HFFc6 (cell line): Measurements from ENCODE around the gene CD44. TPM values are rescaled to one million over a fixed set of nuclear protein-coding genes. Genes with fewer than 3 reads are reported as not detected.

ENCODE experiments used
- DNase-seq: peaks from one replicate; pipeline ENCODE4 v3.0.0-alpha.2; 2018
- H3K27ac Mint-ChIP-seq: 2 replicates; pipeline ENCODE4 v1.8.0; 2020; ENCODE audit warnings: mild to moderate bottlenecking, mixed read lengths
- H3K27me3 Mint-ChIP-seq: 2 replicates; pipeline ENCODE4 v1.8.0; 2021; ENCODE audit warnings: mild to moderate bottlenecking, moderate library complexity, mixed read lengths; ENCODE audit not compliant: insufficient read depth
- H3K36me3 Mint-ChIP-seq: 2 replicates; pipeline ENCODE4 v1.8.0; 2021; ENCODE audit warnings: low read depth, mixed read lengths
- H3K4me1 Mint-ChIP-seq: 2 replicates; pipeline ENCODE4 v1.8.0; 2020; ENCODE audit warnings: low read depth, mixed read lengths
- H3K4me3 Mint-ChIP-seq: 2 replicates; pipeline ENCODE4 v1.8.0; 2020; ENCODE audit warnings: mild to moderate bottlenecking, moderate library complexity, mixed read lengths
- H3K9me3 Mint-ChIP-seq: 2 replicates; pipeline ENCODE4 v1.8.0; 2020; ENCODE audit warnings: mild to moderate bottlenecking, mixed read lengths
- CTCF ChIP-seq: fragments of 200-600 bp; sonication (generic); IDR thresholded peaks from 2 replicates; pipeline ENCODE4 v1.5.0; 2021; ENCODE audit warnings: antibody characterized with exemption, mild to moderate bottlenecking
- total RNA-seq, 6 experiments: library from RNA; stranded (reverse); fragmentation: NEBNext Ultra II Directional; extraction: Animal tissue kit (Norgen Biotek cat#: 25700); gene quantifications; 2 replicates in 1 of 6; 3 replicates in 5 of 6; pipeline ENCODE4 v1.2.3, GENCODE V29; 2021

CD44 gene
- total RNA-seq, 6 experiments from 2014 or later = 1,912 to 2,221 (median 2,175) TPM

GRCh38 chr11:35246745-35247144, 107.8 kb downstream of the CD44 start:
- DNase-seq = peak; percentile 40
- no peak for TF ChIP-seq CTCF
- H3K27ac Mint-ChIP-seq = peak overlapping the region; percentile 81
- H3K27me3 Mint-ChIP-seq = no peaks in the 10 kb centered on the region; the same call in 1 of the 2 replicates
- H3K36me3 Mint-ChIP-seq = peaks cover 16% of the 10 kb centered on the region
- peaks cover 11% of the 10 kb centered on the region; the same call in 1 of the 2 replicates for H3K9me3 Mint-ChIP-seq
- H3K4me1 Mint-ChIP-seq = peaks cover 55% of the 10 kb centered on the region
- no peak overlapping the region for H3K4me3 Mint-ChIP-seq

DNA sequence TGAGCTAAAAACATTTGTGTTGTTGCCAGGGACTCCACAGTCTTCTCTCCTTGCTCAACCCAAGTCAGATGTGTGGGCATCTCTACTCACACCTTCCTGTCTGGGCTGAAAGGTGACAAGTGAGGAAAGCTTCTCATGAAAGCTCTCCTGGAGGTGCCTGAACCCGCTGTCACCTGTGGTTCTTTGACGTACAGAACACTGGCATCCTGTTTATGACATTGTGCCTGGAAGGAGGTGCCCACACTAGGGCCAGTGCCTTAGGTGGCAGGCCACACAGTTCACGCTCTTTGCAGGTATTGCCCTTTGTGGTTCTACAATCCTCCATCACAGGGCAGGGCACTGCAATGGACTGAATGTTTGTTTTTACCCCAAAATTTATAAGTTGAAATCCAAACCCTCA, 108.5 kb downstream of the CD44 start:
- H3K27ac Mint-ChIP-seq = peak overlapping the region; percentile 33; the same call in 1 of the 2 replicates
- no peak overlapping the region for H3K4me3 Mint-ChIP-seq
- DNase-seq = no peak
- H3K27me3 Mint-ChIP-seq = no peaks in the 10 kb centered on the region; the same call in 1 of the 2 replicates
- peaks cover 55% of the 10 kb centered on the region for H3K4me1 Mint-ChIP-seq
- peaks cover 16% of the 10 kb centered on the region for H3K36me3 Mint-ChIP-seq
- no peak for TF ChIP-seq CTCF
- H3K9me3 Mint-ChIP-seq = peaks cover 11% of the 10 kb centered on the region; the same call in 1 of the 2 replicates

- Mint-ChIP-seq H3K4me1 (peaks cover 55% of the 10 kb centered on the region), H3K9me3 (peaks cover 11% of the 10 kb centered on the region; the same call in 1 of the 2 replicates), H3K27ac (no peak overlapping the region), H3K4me3 (no peak overlapping the region), H3K27me3 (no peaks in the 10 kb centered on the region; the same call in 1 of the 2 replicates), H3K36me3 (peaks cover 15% of the 10 kb centered on the region)
- no peak for TF ChIP-seq CTCF
- no peak for DNase-seq
Measured at GRCh38 chr11:35247863-35248262, 108.9 kb downstream of the CD44 start.

- peaks cover 11% of the 10 kb centered on the region; the same call in 1 of the 2 replicates for H3K9me3 Mint-ChIP-seq
- no peaks in the 10 kb centered on the region; the same call in 1 of the 2 replicates for H3K27me3 Mint-ChIP-seq
- no peak for TF ChIP-seq CTCF
- H3K36me3 Mint-ChIP-seq = peaks cover 12% of the 10 kb centered on the region; the same call in 1 of the 2 replicates
- peaks cover 55% of the 10 kb centered on the region for H3K4me1 Mint-ChIP-seq
- H3K4me3 Mint-ChIP-seq = no peak overlapping the region
- no peak overlapping the region for H3K27ac Mint-ChIP-seq
- no peak for DNase-seq
Measured at GRCh38 chr11:35248558-35249323, 109.8 kb downstream of the CD44 start.

DNA sequence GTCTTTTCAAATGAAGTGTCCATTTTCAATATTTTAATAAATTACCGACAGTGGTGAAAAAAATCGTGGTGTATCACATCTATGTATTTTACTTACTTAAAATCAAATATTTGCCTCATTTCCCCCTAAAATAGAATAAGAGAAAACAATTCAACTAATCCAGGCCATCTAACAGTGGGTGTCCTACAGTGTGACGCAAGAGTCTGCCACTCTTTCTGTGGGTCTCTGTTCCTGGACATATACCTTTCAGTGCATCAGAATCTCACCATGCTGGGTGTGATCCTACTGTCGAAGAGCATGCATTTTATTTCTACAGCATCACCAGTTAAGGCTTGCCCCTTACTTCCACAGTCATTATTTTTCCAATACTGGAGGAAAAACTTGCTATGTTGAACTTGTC, 111.2 kb downstream of the CD44 start:
- no peak for DNase-seq
- Mint-ChIP-seq H3K27me3 (no peaks in the 10 kb centered on the region; the same call in 1 of the 2 replicates), H3K36me3 (peaks cover 12% of the 10 kb centered on the region; the same call in 1 of the 2 replicates), H3K9me3 (peaks cover 11% of the 10 kb centered on the region; the same call in 1 of the 2 replicates), H3K4me3 (no peak overlapping the region), H3K4me1 (peaks cover 55% of the 10 kb centered on the region), H3K27ac (no peak overlapping the region)
- TF ChIP-seq CTCF = no peak
